Tibial nerve (tissue), 4 donors: ENCODE data around the gene MAGEB17. TPM values are rescaled to one million over a fixed set of nuclear protein-coding genes. Genes with fewer than 3 reads are reported as not detected.
"Not testable (repeated sequence)": the region's sequence is repeated elsewhere in the genome, so short reads cannot be mapped to it uniquely, and the experiment has no call there.

Source experiments
- DNase-seq, 2 donors: peaks; one replicate each; pipeline ENCODE4 v3.0.0-alpha.2; 2019; ENCODE audit warnings: low spot score in 2 of 2
- H3K27ac ChIP-seq, 4 donors: fragments of 200-600 bp; sonication (generic) in 3 of 4; one replicate each; pipeline ENCODE4 v1.5.1; 2017 to 2019; ENCODE audit warnings: mild to moderate bottlenecking in 1 of 4
- H3K27me3 ChIP-seq, 2 donors: fragments of 200-600 bp; sonication (generic) in 1 of 2; one replicate each; pipeline versions ENCODE4 v1.5.1 to v1.6.0; 2017 to 2019
- H3K36me3 ChIP-seq, 3 donors: fragments of 200-600 bp; sonication (generic); one replicate each; pipeline ENCODE4 v1.5.1; 2018 to 2019
- H3K4me1 ChIP-seq, 4 donors: fragments of 200-600 bp; sonication (generic) in 3 of 4; one replicate each; pipeline ENCODE4 v1.5.1; 2017 to 2019
- H3K4me3 ChIP-seq, 4 donors: fragments of 200-600 bp; sonication (generic) in 3 of 4; one replicate each; pipeline ENCODE4 v1.5.1; 2017 to 2019; ENCODE audit warnings: mild to moderate bottlenecking in 1 of 4, moderate library complexity in 1 of 4
- H3K9me3 ChIP-seq, 4 donors: fragments of 200-600 bp; sonication (generic) in 3 of 4; one replicate each; pipeline ENCODE4 v1.5.1; 2017 to 2019
- CTCF ChIP-seq, 5 experiments: fragments of 200-600 bp in 3 of 5; fragments of 450-650 bp in 2 of 5; sonication (generic) in 3 of 5; IDR thresholded peaks; one replicate each; pipeline ENCODE4 v1.5.1; 2016 to 2019; ENCODE audit warnings: antibody characterized with exemption in 5 of 5, mild to moderate bottlenecking in 3 of 5, moderate library complexity in 2 of 5
- EP300 ChIP-seq, 2 donors: sonication (generic); formaldehyde crosslinking; IDR thresholded peaks; one replicate each; pipeline ENCODE4 v1.6.1; 2017; ENCODE audit warnings: antibody characterized with exemption in 2 of 2, mild to moderate bottlenecking in 1 of 2
- POLR2A ChIP-seq, 2 donors: fragments of 450-650 bp; IDR thresholded peaks; one replicate each; pipeline ENCODE4 v1.6.1; 2017; ENCODE audit warnings: antibody characterized with exemption in 2 of 2, mild to moderate bottlenecking in 2 of 2, moderate library complexity in 2 of 2
- WGBS, 2 donors: methylation state at CpG; one replicate each; pipeline ENCODE4 v1.1.5; 2018; 5-methylcytosine and 5-hydroxymethylcytosine counted together
- total RNA-seq, 4 donors: library from RNA; depleted of rRNA; stranded (reverse); fragments of >200 nt; gene quantifications; one replicate each; pipeline ENCODE4 v1.1.0, GENCODE V29; 2016

MAGEB17 gene
- total RNA-seq, 4 donors from 2014 or later = not detected

GRCh38 chrX:16156692-16157331, 10.5 kb upstream of the MAGEB17 start:
- H3K27ac ChIP-seq = no peak overlapping the region
- TF ChIP-seq EP300 (IDR thresholded peaks at IDR 0.05) (no peak), POLR2A (IDR thresholded peaks at IDR 0.05) (no peak), CTCF (IDR thresholded peaks at IDR 0.05) (no peak)
- no peaks in the 10 kb centered on the region for H3K9me3 ChIP-seq
- 80 to 84% methylated on average over 5 of the region's 5 CpGs for WGBS, 2 donors
- H3K4me1 ChIP-seq = no peaks in the 10 kb centered on the region
- no peak overlapping the region for H3K4me3 ChIP-seq
- H3K27me3 ChIP-seq = no peaks in the 10 kb centered on the region
- H3K36me3 ChIP-seq = no peaks in the 10 kb centered on the region
- no peak for DNase-seq

GRCh38 chrX:16160729-16161128, 6.6 kb upstream of the MAGEB17 start:
- H3K27ac ChIP-seq = no peak overlapping the region
- no peaks in the 10 kb centered on the region for H3K36me3 ChIP-seq
- H3K27me3 ChIP-seq = no peaks in the 10 kb centered on the region
- H3K4me3 ChIP-seq = no peak overlapping the region
- no peak for DNase-seq
- H3K9me3 ChIP-seq = no peaks in the 10 kb centered on the region
- 63 to 65% methylated on average over 3 of the region's 3 CpGs for WGBS, 2 donors
- H3K4me1 ChIP-seq = no peaks in the 10 kb centered on the region
- TF ChIP-seq POLR2A (IDR thresholded peaks at IDR 0.05) (no peak), CTCF (IDR thresholded peaks at IDR 0.05) (no peak), EP300 (IDR thresholded peaks at IDR 0.05) (no peak)

GRCh38 chrX:16161173-16161572, 6.1 kb upstream of the MAGEB17 start:
- H3K27me3 ChIP-seq, H3K4me1 ChIP-seq, H3K4me3 ChIP-seq, H3K9me3 ChIP-seq, DNase-seq, H3K27ac ChIP-seq, H3K36me3 ChIP-seq: not testable (repeated sequence)
- WGBS, 2 donors = 95% methylated on average over 2 of the region's 2 CpGs; no CpG with 5 or more reads in 1 of the 2 donors

- no peaks in the 10 kb centered on the region for H3K9me3 ChIP-seq
- H3K27ac ChIP-seq = no peak overlapping the region
- no peaks in the 10 kb centered on the region for H3K27me3 ChIP-seq
- WGBS, 2 donors = 71 to 76% methylated on average over 2 to 5 of the region's 5 CpGs
- no peak overlapping the region for H3K4me3 ChIP-seq
- H3K36me3 ChIP-seq = no peaks in the 10 kb centered on the region
- H3K4me1 ChIP-seq = no peaks in the 10 kb centered on the region
- TF ChIP-seq POLR2A (IDR thresholded peaks at IDR 0.05) = no peak
- no peak for TF ChIP-seq EP300 (IDR thresholded peaks at IDR 0.05)
- TF ChIP-seq CTCF (IDR thresholded peaks at IDR 0.05) = no peak
- no peak for DNase-seq
These were observed 4.9 kb upstream of the MAGEB17 start for GRCh38 chrX:16162391-16162790.

GRCh38 chrX:16164748-16165147, 2.5 kb upstream of the MAGEB17 start:
- DNase-seq = no peak
- TF ChIP-seq CTCF (IDR thresholded peaks at IDR 0.05) (no peak), POLR2A (IDR thresholded peaks at IDR 0.05) (no peak), EP300 (IDR thresholded peaks at IDR 0.05) (no peak)
- Histone ChIP-seq H3K36me3 (no peaks in the 10 kb centered on the region), H3K9me3 (no peaks in the 10 kb centered on the region), H3K4me1 (no peaks in the 10 kb centered on the region), H3K27me3 (no peaks in the 10 kb centered on the region), H3K27ac (no peak overlapping the region), H3K4me3 (no peak overlapping the region)
- WGBS, 2 donors = 81 to 93% methylated on average over 3 of the region's 3 CpGs

GRCh38 chrX:16171039-16171438, 3.8 kb downstream of the MAGEB17 start:
- WGBS, 2 donors = 91 to 92% methylated on average over 9 of the region's 9 CpGs
- TF ChIP-seq EP300 (IDR thresholded peaks at IDR 0.05) = no peak
- no peak for TF ChIP-seq POLR2A (IDR thresholded peaks at IDR 0.05)
- TF ChIP-seq CTCF (IDR thresholded peaks at IDR 0.05) = no peak

More at GRCh38 chrX:16171039-16171438, 3.8 kb downstream of the MAGEB17 start:
- Histone ChIP-seq H3K9me3 (no peaks in the 10 kb centered on the region), H3K4me1 (no peaks in the 10 kb centered on the region), H3K4me3 (no peak overlapping the region), H3K27me3 (no peaks in the 10 kb centered on the region), H3K27ac (no peak overlapping the region), H3K36me3 (no peaks in the 10 kb centered on the region)
- DNase-seq = no peak
